Activated gamma-delta T cell treated with anti-CD3 and anti-CD28 coated beads, Interleukin-2, amount 50 U/mL, for 16 hours (primary cell): Measurements from ENCODE around the gene GSTP1.
A peak's percentile ranks its signal among the peaks of the same experiment; 100 is the strongest.

Experiments used
- DNase-seq: peaks from one replicate; pipeline ENCODE4 v3.0.0-alpha.2; 2020; ENCODE audit warnings: low read depth

The GSTP1 gene

DNA sequence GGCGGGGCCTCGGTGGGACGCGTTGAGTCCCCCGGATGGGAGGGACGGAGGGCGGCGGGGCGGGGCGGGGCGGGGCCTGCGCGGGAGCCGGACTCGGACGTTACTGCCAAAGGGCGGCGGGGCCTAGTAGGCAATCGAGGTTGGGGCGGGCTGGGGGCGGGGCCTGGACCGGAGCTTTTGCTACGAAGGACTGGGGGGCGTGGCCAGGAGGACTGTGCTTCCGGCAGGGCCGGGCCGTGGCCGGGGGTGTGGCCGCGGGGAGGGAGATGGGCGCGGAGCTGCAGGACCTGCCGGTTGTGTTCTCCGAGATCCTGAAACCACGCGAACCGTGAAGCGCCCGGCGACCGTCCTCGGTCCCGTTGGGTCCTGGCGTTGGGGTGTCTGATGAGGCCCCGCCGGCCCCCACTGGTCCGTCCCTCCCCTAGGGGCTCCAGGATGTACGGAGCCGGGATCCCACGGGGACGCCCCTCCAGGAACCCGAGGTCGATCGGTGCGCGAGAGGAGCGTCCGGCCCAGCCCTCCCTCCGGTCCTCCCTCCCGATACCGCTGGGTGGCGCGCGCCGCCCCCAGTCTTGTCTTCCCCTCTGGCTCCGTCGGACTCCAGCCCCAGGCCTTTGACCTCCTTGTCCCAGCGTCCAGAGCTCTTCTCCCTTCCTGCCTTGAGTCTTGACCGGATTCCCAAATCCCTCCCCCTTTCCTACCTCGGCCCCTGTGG is 46.8 kb downstream of the GSTP1 start:
- DNase-seq, result peak; percentile 87

DNA sequence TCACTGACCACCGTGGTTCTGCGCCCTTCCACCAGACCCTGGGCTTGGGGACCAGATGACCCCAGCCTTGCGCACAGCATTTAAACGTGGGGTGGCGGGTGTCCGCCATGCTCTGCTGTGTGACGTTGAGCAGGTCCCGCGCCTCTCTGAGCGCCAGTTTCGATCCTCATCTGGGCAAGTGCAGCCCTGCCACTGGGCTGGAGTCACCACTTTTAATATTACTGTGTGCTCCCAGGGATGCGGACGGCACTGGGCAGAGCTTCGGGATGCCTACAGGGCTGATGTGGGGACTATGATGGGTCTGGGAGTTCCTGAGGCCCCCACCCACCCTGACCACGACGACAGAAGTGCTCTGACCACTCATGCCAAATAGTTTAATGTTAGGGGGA is 47.3 kb downstream of the GSTP1 start:
- DNase-seq, result no peak

DNA sequence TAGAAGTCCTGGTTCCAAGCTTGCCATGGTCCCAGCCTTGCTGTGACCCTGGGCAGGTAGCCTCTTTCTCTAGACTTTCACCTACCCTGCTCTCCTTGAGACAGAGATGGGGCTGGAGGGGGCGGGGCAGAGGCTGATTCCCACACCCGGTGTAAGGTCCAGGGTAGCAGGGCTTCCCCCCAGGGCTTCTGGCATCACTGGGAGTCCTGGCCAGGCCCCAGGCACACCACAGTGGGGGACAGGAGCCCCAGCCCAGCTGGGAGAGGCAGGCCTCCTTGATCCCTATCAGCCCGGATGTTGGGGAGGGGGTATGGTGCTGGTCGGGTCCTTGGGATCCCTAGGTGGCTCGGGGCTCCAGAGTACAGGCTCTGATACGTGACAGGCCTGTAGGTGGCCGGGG is 47.8 kb downstream of the GSTP1 start:
- DNase-seq, result no peak

DNA sequence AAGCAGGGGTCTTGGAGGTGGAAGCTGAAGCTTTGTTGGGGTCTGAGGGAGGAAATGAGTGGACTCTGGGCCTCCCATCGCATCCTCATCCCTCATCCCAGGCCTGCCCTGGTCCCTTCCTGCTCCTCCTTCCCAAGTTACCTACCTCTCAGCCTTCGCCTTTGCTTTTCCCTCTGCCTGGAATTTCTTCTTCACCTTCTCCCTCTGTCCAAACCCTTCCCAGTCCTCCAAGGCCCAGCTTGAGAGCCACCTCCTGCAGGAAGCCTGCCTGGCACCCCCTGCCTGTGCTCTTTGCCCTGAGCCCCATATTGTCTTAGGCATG is 48.2 kb downstream of the GSTP1 start:
- no peak for DNase-seq

DNA sequence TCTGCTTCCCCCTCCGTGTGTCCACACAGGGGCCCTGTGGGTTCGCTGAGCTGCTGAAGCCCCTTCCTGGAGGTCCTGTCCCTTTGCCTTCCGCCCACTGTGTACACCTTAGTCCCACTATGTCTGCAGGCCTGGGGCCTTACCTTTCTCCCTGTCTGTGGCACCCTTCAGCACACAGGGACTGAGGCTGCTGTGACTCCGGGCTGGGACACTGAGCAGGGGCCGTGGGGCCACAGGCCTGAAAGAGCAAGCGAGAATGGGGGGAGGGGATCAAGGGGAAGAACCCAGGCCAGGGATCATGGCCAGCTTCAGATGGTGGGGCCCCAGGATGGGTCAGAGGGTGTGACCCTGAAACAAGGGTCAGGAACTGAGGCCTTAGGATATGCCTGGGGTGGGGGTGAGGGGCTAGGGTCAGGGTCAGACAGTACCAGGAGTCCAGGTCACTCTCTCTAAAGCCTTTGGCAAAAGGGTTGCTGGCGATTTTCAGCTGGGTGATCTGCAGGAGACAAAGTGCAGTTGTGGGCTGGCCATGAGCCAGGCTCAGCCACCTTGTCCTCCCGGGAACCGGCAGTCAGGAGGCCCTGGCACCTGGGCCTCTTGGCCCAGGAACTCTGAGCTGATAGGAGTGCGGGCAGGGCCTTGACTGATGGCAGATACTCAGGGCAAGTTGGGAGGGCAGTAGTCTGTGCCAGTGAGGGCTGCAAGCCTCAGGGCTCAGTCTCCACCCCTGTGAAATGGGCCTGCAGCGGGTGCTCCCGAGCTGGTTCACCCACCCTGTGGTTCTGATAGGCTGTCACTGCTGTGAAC is 48.8 kb downstream of the GSTP1 start:
- DNase-seq, result no peak

DNA sequence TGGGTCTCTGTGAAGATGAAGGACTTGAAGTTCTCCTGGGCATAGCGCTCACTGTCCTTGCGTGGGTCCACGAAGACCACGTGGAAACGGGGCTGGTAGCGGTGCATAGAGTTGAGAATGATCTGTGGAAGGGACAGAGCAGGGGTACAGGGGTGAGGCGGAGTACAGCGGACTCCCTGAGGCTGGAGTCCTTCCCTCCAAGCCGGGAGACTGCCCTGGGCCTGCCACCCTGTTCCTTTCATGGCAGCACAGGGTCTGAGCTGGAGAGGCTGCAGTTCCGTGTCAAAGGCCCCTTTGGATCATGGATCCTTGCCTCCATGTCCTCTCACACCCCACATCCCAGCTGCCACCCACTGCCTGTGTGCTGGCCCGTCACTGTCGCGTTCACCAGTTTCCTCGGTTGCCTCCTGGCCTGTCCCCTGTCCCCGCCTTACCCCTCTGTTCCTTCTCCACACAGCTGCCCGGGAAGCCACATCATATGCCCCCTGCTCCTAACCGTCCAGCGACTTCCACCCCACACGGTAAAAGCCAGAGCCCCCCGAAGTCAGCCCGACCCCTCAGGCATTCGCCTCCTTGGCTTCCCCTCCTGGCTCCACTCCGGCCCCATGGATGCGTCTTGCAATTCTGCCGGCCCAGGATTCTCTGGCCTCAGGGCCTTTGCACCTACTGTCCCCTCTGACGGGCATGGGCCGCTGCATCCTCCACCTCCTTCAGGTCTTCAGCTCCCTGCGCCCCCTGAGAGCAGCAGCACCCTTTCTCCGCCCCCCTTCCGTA is 49.6 kb downstream of the GSTP1 start:
- DNase-seq, result no peak

DNA sequence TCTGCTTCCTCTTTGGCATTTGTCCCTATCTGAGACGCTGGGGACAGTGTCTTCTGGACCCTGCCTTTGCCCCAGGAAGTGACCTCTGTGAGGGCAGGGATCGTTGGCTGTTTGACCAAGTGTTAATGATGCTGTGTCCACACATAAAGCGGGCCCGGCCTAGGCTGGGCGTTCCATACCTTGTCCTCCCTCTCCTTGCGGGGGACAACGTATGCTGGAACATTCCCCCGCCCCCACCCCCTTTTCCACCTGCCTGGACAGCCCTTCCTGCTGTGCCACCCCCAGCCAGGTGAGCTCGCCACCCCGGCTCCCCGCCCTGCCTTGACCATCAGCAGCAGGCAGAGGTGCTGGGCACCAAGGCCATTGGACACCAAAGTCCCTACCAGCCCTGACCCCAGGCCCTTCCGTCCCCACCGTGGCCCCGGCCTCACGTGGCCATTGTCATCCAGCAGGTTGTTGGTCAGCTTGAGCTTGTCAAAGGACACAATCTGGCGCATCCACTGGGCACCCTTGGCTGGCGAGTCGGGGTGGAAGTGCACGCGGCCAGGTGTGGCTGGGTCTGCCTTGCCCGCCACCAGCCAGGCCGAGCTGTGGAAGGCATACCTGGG is 50.2 kb downstream of the GSTP1 start:
- DNase-seq, result no peak

DNA sequence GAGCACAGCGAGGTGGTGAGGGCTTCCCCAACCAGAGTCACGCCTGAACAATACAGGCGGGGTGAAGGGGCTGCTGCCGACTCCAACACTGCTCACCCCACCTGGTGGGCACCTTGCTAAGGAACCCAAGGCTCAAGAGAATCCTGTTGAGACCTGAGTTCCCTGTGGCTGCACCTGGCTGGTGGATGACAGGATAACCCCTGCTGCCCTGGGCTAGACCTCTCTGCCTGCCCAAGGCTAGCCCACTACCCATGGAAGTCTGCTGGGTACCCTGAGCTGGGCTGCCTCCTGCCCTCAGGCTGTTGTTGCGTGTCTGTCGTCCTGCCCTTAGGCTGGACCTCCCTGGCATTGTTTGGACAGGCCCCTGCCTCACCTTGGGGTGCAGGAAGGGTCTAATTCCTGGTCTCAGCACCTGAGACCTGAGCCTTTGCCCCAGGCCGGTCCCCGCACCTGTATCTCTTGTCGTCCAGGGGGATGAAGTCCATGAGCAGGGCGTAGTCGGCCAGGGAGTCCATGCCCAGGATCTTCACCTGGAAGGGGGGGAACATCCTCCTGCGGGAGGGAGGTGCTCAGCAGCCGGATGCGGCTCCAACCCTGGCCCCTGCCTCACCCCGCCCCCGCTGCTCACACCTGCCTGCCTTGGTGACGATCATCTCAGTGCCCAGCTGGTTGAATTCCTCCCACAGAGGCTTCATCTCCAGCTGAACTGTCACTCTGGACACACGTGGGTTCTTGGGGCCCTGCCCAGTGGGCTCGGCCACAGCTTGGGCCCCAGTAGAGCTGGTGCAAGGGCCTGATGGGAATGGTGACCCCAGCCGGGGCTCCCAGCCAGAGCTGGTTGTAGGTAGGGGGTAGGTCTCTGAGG is 51.0 kb downstream of the GSTP1 start:
- DNase-seq, result no peak

DNA sequence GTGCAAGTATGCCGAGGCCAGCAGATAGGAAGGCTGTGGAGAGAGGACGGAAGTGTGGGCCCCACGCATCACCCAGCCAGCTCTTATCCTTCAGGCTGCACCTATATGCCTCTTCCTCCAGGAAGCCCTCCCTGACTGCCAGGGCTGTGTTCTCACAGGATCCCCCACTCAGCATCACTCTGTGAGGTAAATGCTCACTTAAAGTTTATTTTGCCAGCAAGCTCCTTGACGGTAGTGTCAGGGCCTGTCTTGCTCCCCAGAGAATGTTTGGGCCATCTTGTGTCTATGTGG is 51.6 kb downstream of the GSTP1 start:
- DNase-seq, result no peak
